Stomach (tissue), 9 donors: ENCODE measurements around the gene KRT85. TPM values are rescaled to one million over a fixed set of nuclear protein-coding genes. Genes with fewer than 3 reads are reported as not detected.

Experiments
- DNase-seq, 2 donors: peaks; one replicate each; pipeline versions ENCODE4 v3.0.0 to v3.0.0-alpha.2; 2013 to 2019
- H3K27ac ChIP-seq, 5 donors: fragments of 200-600 bp in 4 of 5; sonication (generic) in 4 of 5; one replicate each; pipeline ENCODE4 v1.5.1; 2013 to 2019; ENCODE audit warnings: mild to moderate bottlenecking in 1 of 5, moderate library complexity in 1 of 5
- H3K27me3 ChIP-seq, 3 donors: fragments of 200-600 bp; sonication (generic); one replicate each; pipeline ENCODE4 v1.5.1; 2017 to 2019; ENCODE audit warnings: mixed run types in 1 of 3
- H3K36me3 ChIP-seq, 4 donors: fragments of 200-600 bp; sonication (generic); 1 replicate in 3 of 4; 2 replicates in 1 of 4; pipeline ENCODE4 v1.5.1; 2016 to 2019
- H3K4me1 ChIP-seq, 4 donors: fragments of 200-600 bp; sonication (generic); one replicate each; pipeline ENCODE4 v1.5.1; 2016 to 2019
- H3K4me3 ChIP-seq, 4 donors: fragments of 200-600 bp; sonication (generic) in 3 of 4; one replicate each; pipeline ENCODE4 v1.5.1; 2016 to 2019; ENCODE audit warnings: mild to moderate bottlenecking in 1 of 4
- H3K9me3 ChIP-seq, 4 donors: fragments of 200-600 bp; sonication (generic); one replicate each; pipeline ENCODE4 v1.5.1; 2016 to 2019
- CTCF ChIP-seq, 7 experiments: fragments of 450-650 bp in 4 of 7; fragments of 200-600 bp in 3 of 7; sonication (generic) in 3 of 7; IDR thresholded peaks; one replicate each; pipeline ENCODE4 v1.5.1; 2016 to 2019; ENCODE audit warnings: antibody characterized with exemption in 7 of 7, control low read depth in 2 of 7, mild to moderate bottlenecking in 1 of 7
- EP300 ChIP-seq: sonication (generic); formaldehyde crosslinking; IDR thresholded peaks from one replicate; pipeline ENCODE4 v1.6.1; 2017; ENCODE audit warnings: antibody characterized with exemption
- POLR2A ChIP-seq, 4 donors: fragments of 450-650 bp; IDR thresholded peaks; one replicate each; pipeline ENCODE4 v1.6.1; 2016; ENCODE audit warnings: antibody characterized with exemption in 4 of 4, control low read depth in 2 of 4, mild to moderate bottlenecking in 1 of 4, moderate library complexity in 1 of 4
- POLR2AphosphoS5 ChIP-seq, 3 donors: sonication (generic); formaldehyde crosslinking; IDR thresholded peaks; one replicate each; pipeline ENCODE4 v1.6.1; 2016; ENCODE audit warnings: antibody characterized with exemption in 3 of 3
- WGBS, 5 donors: extraction: QIAGEN DNeasy Blood & Tissue Kit in 3 of 5; methylation state at CpG; one replicate each; pipeline versions ENCODE4 v1.1.5 to v1.1.7; 2013 to 2018; 5-methylcytosine and 5-hydroxymethylcytosine counted together
- intact Hi-C: fragments of 100-400 bp; cut with DNase I; formaldehyde crosslinking; loops from one replicate; pipeline ENCODE4 v1.15.1; 2023; ENCODE audit warnings: low total_unique reads
- polyA plus RNA-seq, 3 donors: library from polyadenylated mRNA; stranded (reverse); fragments of 200-250 nt; gene quantifications; one replicate each; pipeline ENCODE4 v1.2.3, GENCODE V29; 2013
- total RNA-seq, 5 donors: library from RNA; depleted of rRNA; stranded (reverse); fragments of >200 nt; gene quantifications; one replicate each; pipeline versions ENCODE4 v1.1.0 to v1.2.3, GENCODE V29; 2014 to 2016
- donor health status: healthy with polysubstance abuse.
- donor health status: Bipolar disorder and iron deficiency.
- donor health status: healthy.

The KRT85 gene
- total and polyA plus RNA-seq, 8 donors, result not detected

GRCh38 chr12:52334185-52334584 is 33.1 kb downstream of the KRT85 start:
- intact Hi-C loops, result no loop called here
- 86 to 94% (median 90%) methylated on average over 3 of the region's 3 CpGs for WGBS, 5 donors
- no peak for TF ChIP-seq POLR2A (IDR thresholded peaks at IDR 0.05)
- no peak for TF ChIP-seq CTCF (IDR thresholded peaks at IDR 0.05)
- no peak for TF ChIP-seq EP300
- TF ChIP-seq POLR2AphosphoS5 (IDR thresholded peaks at IDR 0.05), result no peak
- Histone ChIP-seq H3K4me1 (no peaks in the 10 kb centered on the region), H3K27ac (no peak overlapping the region), H3K27me3 (peaks cover 0 to 5% (median 0%) of the 10 kb centered on the region in 3 donors), H3K9me3 (peaks cover 0 to 14% (median 8%) of the 10 kb centered on the region in 4 donors), H3K4me3 (no peak overlapping the region), H3K36me3 (no peaks in the 10 kb centered on the region)
- no peak for DNase-seq

GRCh38 chr12:52333321-52333720 is 34.0 kb downstream of the KRT85 start:
- Histone ChIP-seq H3K9me3 (peaks cover 0 to 14% (median 8%) of the 10 kb centered on the region in 4 donors), H3K4me1 (no peaks in the 10 kb centered on the region), H3K4me3 (no peak overlapping the region), H3K27me3 (peaks cover 0 to 5% (median 0%) of the 10 kb centered on the region in 3 donors), H3K27ac (no peak overlapping the region), H3K36me3 (no peaks in the 10 kb centered on the region)
- TF ChIP-seq EP300 (no peak), CTCF (IDR thresholded peaks at IDR 0.05) (no peak), POLR2AphosphoS5 (IDR thresholded peaks at IDR 0.05) (no peak), POLR2A (IDR thresholded peaks at IDR 0.05) (no peak)
- 27 to 48% (median 34%) methylated on average over 3 of the region's 3 CpGs for WGBS, 5 donors
- intact Hi-C loops, result no loop called here
- DNase-seq, result no peak

GRCh38 chr12:52332381-52332780 is 34.9 kb downstream of the KRT85 start:
- DNase-seq, result no peak
- Histone ChIP-seq H3K27me3 (peaks cover 0 to 5% (median 0%) of the 10 kb centered on the region in 3 donors), H3K9me3 (peaks cover 0 to 14% (median 8%) of the 10 kb centered on the region in 4 donors), H3K36me3 (no peaks in the 10 kb centered on the region), H3K27ac (no peak overlapping the region), H3K4me1 (peaks cover 0 to 7% (median 4%) of the 10 kb centered on the region in 4 donors), H3K4me3 (no peak overlapping the region)
- intact Hi-C loops, result no loop called here
- 70 to 100% (median 95%) methylated on average over 1 of the region's 1 CpG for WGBS, 5 donors
- no peak for TF ChIP-seq POLR2AphosphoS5 (IDR thresholded peaks at IDR 0.05)
- no peak for TF ChIP-seq EP300
- no peak for TF ChIP-seq POLR2A (IDR thresholded peaks at IDR 0.05)
- TF ChIP-seq CTCF (IDR thresholded peaks at IDR 0.05), result no peak

GRCh38 chr12:52331833-52332232 is 35.4 kb downstream of the KRT85 start:
- Histone ChIP-seq H3K27ac (no peak overlapping the region), H3K36me3 (no peaks in the 10 kb centered on the region), H3K4me3 (no peak overlapping the region), H3K27me3 (peaks cover 0 to 5% (median 0%) of the 10 kb centered on the region in 3 donors), H3K4me1 (peaks cover 0 to 10% (median 4%) of the 10 kb centered on the region in 4 donors), H3K9me3 (peaks cover 0 to 13% (median 8%) of the 10 kb centered on the region in 4 donors)
- TF ChIP-seq CTCF (IDR thresholded peaks at IDR 0.05) (no peak), EP300 (no peak), POLR2AphosphoS5 (IDR thresholded peaks at IDR 0.05) (no peak), POLR2A (IDR thresholded peaks at IDR 0.05) (no peak)
- intact Hi-C loops, result no loop called here
- WGBS, 5 donors, result 74 to 92% (median 78%) methylated on average over 3 of the region's 3 CpGs
- no peak for DNase-seq
